GM12873 (cell line): ENCODE data around the gene KRTAP5-2.
"Not testable (repeated sequence)": the region's sequence is repeated elsewhere in the genome, so short reads cannot be mapped to it uniquely, and the experiment has no call there.

Experiments used
- CTCF ChIP-seq: IDR thresholded peaks from 2 replicates; pipeline ENCODE4 v1.5.1; 2012; ENCODE audit warnings: low read depth, mild to moderate bottlenecking, moderate library complexity, low read length, control low read depth; ENCODE audit not compliant: insufficient read depth; ENCODE audit errors: missing control alignments

Gene KRTAP5-2

GRCh38 chr11:1586699-1587098, 11.4 kb downstream of the KRTAP5-2 start:
- no peak for TF ChIP-seq CTCF

- not testable (repeated sequence) for TF ChIP-seq CTCF
These were observed 13.3 kb downstream of the KRTAP5-2 start, which contains the start of gene KRTAP5-1 for GRCh38 chr11:1584661-1585370. Gene KRTAP5-1, minus strand, starts transcription at chr11:1585283. Its CDS starts 34 bp downstream, at chr11:1585249.

GRCh38 chr11:1581976-1582375, 16.1 kb downstream of the KRTAP5-2 start:
- no peak for TF ChIP-seq CTCF

GRCh38 chr11:1576825-1577224, 21.3 kb downstream of the KRTAP5-2 start:
- TF ChIP-seq CTCF: no peak

GRCh38 chr11:1574933-1575242, 23.2 kb downstream of the KRTAP5-2 start:
- no peak for TF ChIP-seq CTCF

- TF ChIP-seq CTCF: peak; percentile 83
These were observed 23.7 kb downstream of the KRTAP5-2 start for GRCh38 chr11:1574238-1574932.

GRCh38 chr11:1573903-1574237, 24.2 kb downstream of the KRTAP5-2 start:
- no peak for TF ChIP-seq CTCF
